ENCODE measurements around the gene OR6P1.

DNA sequence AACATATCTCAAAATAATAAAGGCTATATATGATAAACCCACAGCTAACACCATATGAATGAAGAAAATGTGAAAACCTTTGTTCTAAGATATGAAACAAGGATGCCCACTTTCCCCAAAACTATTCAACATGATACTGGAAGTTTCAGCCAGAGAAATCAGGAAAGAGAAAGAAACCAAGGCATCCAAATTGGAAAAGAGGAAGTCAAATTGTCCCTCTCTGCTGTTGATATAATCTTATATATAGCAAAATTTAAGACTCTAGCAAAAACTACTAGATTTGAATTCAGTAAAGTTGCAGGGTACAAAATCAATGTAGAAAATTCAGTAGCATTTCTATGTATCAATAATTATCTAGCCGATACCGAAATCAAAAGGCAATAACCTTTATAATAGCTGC is 30.4 kb upstream of the OR6P1 start:
- TF ChIP-seq, protein P1, sequence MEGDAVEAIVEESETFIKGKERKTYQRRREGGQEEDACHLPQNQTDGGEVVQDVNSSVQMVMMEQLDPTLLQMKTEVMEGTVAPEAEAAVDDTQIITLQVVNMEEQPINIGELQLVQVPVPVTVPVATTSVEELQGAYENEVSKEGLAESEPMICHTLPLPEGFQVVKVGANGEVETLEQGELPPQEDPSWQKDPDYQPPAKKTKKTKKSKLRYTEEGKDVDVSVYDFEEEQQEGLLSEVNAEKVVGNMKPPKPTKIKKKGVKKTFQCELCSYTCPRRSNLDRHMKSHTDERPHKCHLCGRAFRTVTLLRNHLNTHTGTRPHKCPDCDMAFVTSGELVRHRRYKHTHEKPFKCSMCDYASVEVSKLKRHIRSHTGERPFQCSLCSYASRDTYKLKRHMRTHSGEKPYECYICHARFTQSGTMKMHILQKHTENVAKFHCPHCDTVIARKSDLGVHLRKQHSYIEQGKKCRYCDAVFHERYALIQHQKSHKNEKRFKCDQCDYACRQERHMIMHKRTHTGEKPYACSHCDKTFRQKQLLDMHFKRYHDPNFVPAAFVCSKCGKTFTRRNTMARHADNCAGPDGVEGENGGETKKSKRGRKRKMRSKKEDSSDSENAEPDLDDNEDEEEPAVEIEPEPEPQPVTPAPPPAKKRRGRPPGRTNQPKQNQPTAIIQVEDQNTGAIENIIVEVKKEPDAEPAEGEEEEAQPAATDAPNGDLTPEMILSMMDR (IDR thresholded peaks at IDR 0.05) = no peak
- no peak for TF ChIP-seq POLR2AphosphoS5 (IDR thresholded peaks at IDR 0.05; ENCODE audit: insufficient read depth in 1 of 2, low read depth in 1 of 2)
- no peak for TF ChIP-seq POLR2A (IDR thresholded peaks at IDR 0.05)
